ENCODE results near the gene AK4. TPM values are rescaled to one million over a fixed set of nuclear protein-coding genes. Genes with fewer than 3 reads are reported as not detected.
"Not testable (repeated sequence)": the region's sequence is repeated elsewhere in the genome, so short reads cannot be mapped to it uniquely, and the experiment has no call there.

AK4 gene
- total RNA-seq, 2 experiments from 2014 or later, result 0.08 to 0.14 TPM

- Histone ChIP-seq H3K36me3 (ENCODE audit: insufficient read depth, low read length) (no peaks in the 10 kb centered on the region), H3K27ac (ENCODE audit: low read depth in 1 of 2, low read length in 2 of 2) (no peak overlapping the region), H3K4me1 (ENCODE audit: insufficient read depth, low read length) (no peaks in the 10 kb centered on the region), H3K27me3 (ENCODE audit: control insufficient read depth in 1 of 2, insufficient read depth in 2 of 2, low read length in 2 of 2) (peaks cover 0 to 3% of the 10 kb centered on the region in 2 experiments), H3K9me3 (ENCODE audit: control insufficient read depth in 1 of 2, insufficient read depth in 1 of 2, low read length in 2 of 2) (no peaks in the 10 kb centered on the region), H3K4me3 (ENCODE audit: low read length) (no peak overlapping the region)
- ATAC-seq (ENCODE audit: poor library complexity), result no peak
- intact Hi-C loops (cut with DNase I, micrococcal nuclease), result no loop called here
- no peaks in the 10 kb centered on the region for H3K4me1 Mint-ChIP-seq (ENCODE audit: low read depth)
- no peak overlapping the region for H3K27ac Mint-ChIP-seq
- no peaks in the 10 kb centered on the region for H3K36me3 Mint-ChIP-seq (ENCODE audit: low read depth)
- CTCF ChIA-PET, result no interaction called here
- H3K4me3 Mint-ChIP-seq, result no peak overlapping the region
- H3K27me3 Mint-ChIP-seq, result peaks cover 9% of the 10 kb centered on the region
- H3K9me3 Mint-ChIP-seq, result no peaks in the 10 kb centered on the region
- POLR2A ChIA-PET, result no interaction called here
- DNase-seq, result no peak
- no peak for TF ChIP-seq CTCF (IDR thresholded peaks at IDR 0.05)
Measured at GRCh38 chr1:65138524-65138923, 9.5 kb upstream of the AK4 start.

DNA sequence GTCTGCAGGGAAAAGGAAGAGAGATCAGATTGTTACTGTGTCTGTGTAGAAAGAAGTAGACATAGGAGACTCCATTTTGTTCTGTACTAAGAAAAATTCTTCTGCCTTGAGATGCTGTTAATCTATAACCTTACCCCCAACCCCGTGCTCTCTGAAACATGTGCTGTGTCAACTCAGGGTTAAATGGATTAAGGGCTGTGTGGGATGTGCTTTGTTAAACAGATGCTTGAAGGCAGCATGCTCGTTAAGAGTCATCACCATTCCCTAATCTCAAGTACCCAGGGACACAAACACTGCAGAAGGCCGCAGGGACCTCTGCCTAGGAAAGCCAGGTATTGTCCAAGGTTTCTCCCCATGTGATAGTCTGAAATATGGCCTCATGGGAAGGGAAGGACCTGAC is 8.2 kb upstream of the AK4 start:
- H3K27ac Mint-ChIP-seq, result not testable (repeated sequence)

DNA sequence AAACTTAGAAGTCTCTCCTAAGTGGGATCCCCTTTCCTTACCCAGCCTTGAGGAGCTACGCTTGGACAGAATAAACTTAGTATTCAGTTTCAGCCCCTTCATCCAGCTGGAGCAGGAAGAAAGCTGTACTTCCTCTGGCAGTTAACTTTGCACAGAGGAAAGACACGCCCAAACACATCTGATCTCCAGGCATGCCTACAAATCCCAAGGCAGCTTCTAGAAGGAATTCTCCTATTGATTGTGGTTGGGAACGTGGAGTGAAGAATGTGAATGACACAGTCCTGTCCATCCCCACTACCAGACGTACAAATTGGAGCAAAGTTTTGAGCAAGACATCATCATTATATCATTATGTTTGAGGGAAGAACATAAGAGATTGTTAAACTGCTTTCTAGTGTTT is 6.6 kb upstream of the AK4 start:
- H3K4me1 ChIP-seq (ENCODE audit: insufficient read depth, low read length), result no peaks in the 10 kb centered on the region
- DNase-seq (no peak), ATAC-seq (ENCODE audit: poor library complexity) (no peak)
- TF ChIP-seq CTCF (IDR thresholded peaks at IDR 0.05), result no peak
- no peak overlapping the region for H3K4me3 ChIP-seq (ENCODE audit: low read length)
- Mint-ChIP-seq H3K27me3 (peaks cover 36% of the 10 kb centered on the region), H3K4me3 (no peak overlapping the region), H3K9me3 (no peaks in the 10 kb centered on the region), H3K36me3 (ENCODE audit: low read depth) (no peaks in the 10 kb centered on the region), H3K27ac (no peak overlapping the region), H3K4me1 (ENCODE audit: low read depth) (no peaks in the 10 kb centered on the region)
- POLR2A ChIA-PET, result interaction anchor here (1.1 kb wide), 1 partner anchor 76 kb away, joined by 3 read pairs; no protein-coding TSS in a partner anchor
- CTCF ChIA-PET, result no interaction called here
- no peaks in the 10 kb centered on the region for H3K36me3 ChIP-seq (ENCODE audit: insufficient read depth, low read length)
- intact Hi-C loops (cut with DNase I, micrococcal nuclease), result no loop called here
- no peaks in the 10 kb centered on the region for H3K9me3 ChIP-seq (ENCODE audit: control insufficient read depth in 1 of 2, insufficient read depth in 1 of 2, low read length in 2 of 2)
- peaks cover 11 to 15% of the 10 kb centered on the region in 2 experiments for H3K27me3 ChIP-seq (ENCODE audit: control insufficient read depth in 1 of 2, insufficient read depth in 2 of 2, low read length in 2 of 2)
- no peak overlapping the region for H3K27ac ChIP-seq (ENCODE audit: low read depth in 1 of 2, low read length in 2 of 2)

More for the DNA sequence above, 8.2 kb upstream of the AK4 start:
- H3K36me3 ChIP-seq (ENCODE audit: insufficient read depth, low read length); DNase-seq; ATAC-seq (ENCODE audit: poor library complexity); H3K4me1 ChIP-seq (ENCODE audit: insufficient read depth, low read length); H3K27me3 ChIP-seq (ENCODE audit: control insufficient read depth in 1 of 2, insufficient read depth in 2 of 2, low read length in 2 of 2); H3K36me3 Mint-ChIP-seq (ENCODE audit: low read depth); H3K27ac ChIP-seq (ENCODE audit: low read depth in 1 of 2, low read length in 2 of 2); H3K4me1 Mint-ChIP-seq (ENCODE audit: low read depth); H3K4me3 Mint-ChIP-seq; H3K4me3 ChIP-seq (ENCODE audit: low read length); CTCF ChIA-PET; H3K9me3 Mint-ChIP-seq; H3K9me3 ChIP-seq (ENCODE audit: control insufficient read depth in 1 of 2, insufficient read depth in 1 of 2, low read length in 2 of 2); POLR2A ChIA-PET; intact Hi-C loops (cut with DNase I, micrococcal nuclease): not testable (repeated sequence)
- peaks cover 20% of the 10 kb centered on the region for H3K27me3 Mint-ChIP-seq

- Histone ChIP-seq H3K27me3 (ENCODE audit: control insufficient read depth in 1 of 2, insufficient read depth in 2 of 2, low read length in 2 of 2) (peaks cover 17 to 21% of the 10 kb centered on the region in 2 experiments), H3K36me3 (ENCODE audit: insufficient read depth, low read length) (no peaks in the 10 kb centered on the region), H3K27ac (ENCODE audit: low read depth in 1 of 2, low read length in 2 of 2) (no peak overlapping the region), H3K9me3 (ENCODE audit: control insufficient read depth in 1 of 2, insufficient read depth in 1 of 2, low read length in 2 of 2) (no peaks in the 10 kb centered on the region), H3K4me1 (ENCODE audit: insufficient read depth, low read length) (peaks cover 2% of the 10 kb centered on the region), H3K4me3 (ENCODE audit: low read length) (no peak overlapping the region)
- intact Hi-C loops (cut with DNase I, micrococcal nuclease), result no loop called here
- peaks cover 41% of the 10 kb centered on the region for H3K27me3 Mint-ChIP-seq
- ATAC-seq (ENCODE audit: poor library complexity) (no peak), DNase-seq (no peak)
- no peak for TF ChIP-seq CTCF (IDR thresholded peaks at IDR 0.05)
- no peaks in the 10 kb centered on the region for H3K9me3 Mint-ChIP-seq
- H3K4me1 Mint-ChIP-seq (ENCODE audit: low read depth), result no peaks in the 10 kb centered on the region
- no peaks in the 10 kb centered on the region for H3K36me3 Mint-ChIP-seq (ENCODE audit: low read depth)
- no peak overlapping the region for H3K27ac Mint-ChIP-seq
- ChIA-PET CTCF (no interaction called here), POLR2A (interaction anchor here (1.1 kb wide), 1 partner anchor 77 kb away, joined by 3 read pairs; no protein-coding TSS in a partner anchor)
- H3K4me3 Mint-ChIP-seq, result no peak overlapping the region
Measured at GRCh38 chr1:65141918-65142317, 6.1 kb upstream of the AK4 start.

GRCh38 chr1:65143112-65143658 is 4.8 kb upstream of the AK4 start:
- H3K4me1 ChIP-seq (ENCODE audit: insufficient read depth, low read length), result peaks cover 10% of the 10 kb centered on the region
- H3K9me3 ChIP-seq (ENCODE audit: control insufficient read depth in 1 of 2, insufficient read depth in 1 of 2, low read length in 2 of 2); intact Hi-C loops (cut with DNase I, micrococcal nuclease); H3K9me3 Mint-ChIP-seq; H3K4me3 ChIP-seq (ENCODE audit: low read length); H3K4me1 Mint-ChIP-seq (ENCODE audit: low read depth); H3K27ac ChIP-seq (ENCODE audit: low read depth in 1 of 2, low read length in 2 of 2); POLR2A ChIA-PET; ATAC-seq (ENCODE audit: poor library complexity); DNase-seq; H3K36me3 Mint-ChIP-seq (ENCODE audit: low read depth); H3K27ac Mint-ChIP-seq; CTCF ChIA-PET; H3K4me3 Mint-ChIP-seq; H3K36me3 ChIP-seq (ENCODE audit: insufficient read depth, low read length): not testable (repeated sequence)
- peaks cover 21 to 24% of the 10 kb centered on the region in 2 experiments for H3K27me3 ChIP-seq (ENCODE audit: control insufficient read depth in 1 of 2, insufficient read depth in 2 of 2, low read length in 2 of 2)
- peaks cover 46% of the 10 kb centered on the region for H3K27me3 Mint-ChIP-seq

Data from CD4-positive, alpha-beta T cell (primary cell).